Endothelial cell of umbilical vein (primary cell): Measurements from ENCODE around the gene PLPP7. TPM values are rescaled to one million over a fixed set of nuclear protein-coding genes. Genes with fewer than 3 reads are reported as not detected.

Experiments
- BruUV-seq: library from RNA; stranded (reverse); fragments of 400-500 nt; replicated peaks from 2 replicates; lab custom pipeline; 2021; lab: Mats Ljungman, UMichigan
- CTCF ChIA-PET: fragments of 300-600, 350-600 bp; sonication (Branson Sonifier 250); formaldehyde crosslinking; loops from one replicate; lab custom pipeline; 2021; ENCODE audit warnings: antibody characterized with exemption, inconsistent platforms; lab: Charles Lee
- POLR2A ChIA-PET: fragments of 300-600, 350-600 bp; sonication (Branson Sonifier 250); formaldehyde crosslinking; loops from one replicate; lab custom pipeline; 2021; ENCODE audit warnings: antibody characterized with exemption, inconsistent platforms; lab: Charles Lee
- DNase-seq: peaks from one replicate; pipeline ENCODE4 v3.0.0-alpha.2; 2011; ENCODE audit warnings: low read depth, low spot score
- FAIRE-seq: peaks from 2 replicates; lab custom pipeline; 2011; peaks lifted over from hg19 to GRCh38; lab: Jason Lieb, UNC
- H2AFZ ChIP-seq: 2 replicates; pipeline ENCODE4 v1.6.0; 2012; ENCODE audit warnings: low read depth, low read length, control low read depth, inconsistent platforms
- H3K27ac ChIP-seq: 2 replicates; pipeline ENCODE4 v1.5.1; 2011; ENCODE audit warnings: low read depth, mild to moderate bottlenecking, control low read depth, low read length, moderate library complexity; ENCODE audit not compliant: insufficient read depth
- H3K27me3 ChIP-seq, 2 experiments: 2 replicates each; pipeline versions ENCODE4 v1.6.0 to v1.6.1; 2011; ENCODE audit warnings: low read length in 2 of 2, mixed read lengths in 1 of 2; ENCODE audit not compliant: control insufficient read depth in 2 of 2, insufficient read depth in 2 of 2
- H3K36me3 ChIP-seq, 2 experiments: 2 replicates in 1 of 2; 3 replicates in 1 of 2; pipeline ENCODE4 v1.5.1; 2011; ENCODE audit warnings: low read length in 2 of 2, mild to moderate bottlenecking in 1 of 2, moderate library complexity in 1 of 2; ENCODE audit not compliant: control insufficient read depth in 2 of 2, insufficient read depth in 2 of 2; ENCODE audit errors: extremely low read depth in 1 of 2
- H3K4me1 ChIP-seq: 3 replicates; pipeline ENCODE4 v1.5.1; 2011; ENCODE audit warnings: mild to moderate bottlenecking, low read length; ENCODE audit not compliant: control insufficient read depth, insufficient read depth; ENCODE audit errors: extremely low read depth
- H3K4me2 ChIP-seq: 2 replicates; pipeline ENCODE4 v1.6.1; 2011; ENCODE audit warnings: low read length, control low read depth, mixed read lengths; ENCODE audit not compliant: insufficient read depth
- H3K4me3 ChIP-seq, 3 experiments: fragments of 200-600 bp in 1 of 3; sonication (generic), shearing (Covaris generic) in 1 of 3; replicated peaks in 1 of 3; 2 replicates each; pipeline ENCODE4 v1.5.1; 2011 to 2016; ENCODE audit warnings: control low read depth in 3 of 3, low read length in 3 of 3, mild to moderate bottlenecking in 2 of 3, inconsistent platforms in 1 of 3, low read depth in 1 of 3, moderate library complexity in 1 of 3; ENCODE audit not compliant: insufficient read depth in 1 of 3
- H3K79me2 ChIP-seq: 2 replicates; pipeline ENCODE4 v1.6.0; 2012; ENCODE audit warnings: low read length, inconsistent platforms; ENCODE audit not compliant: control insufficient read depth, insufficient read depth
- H3K9ac ChIP-seq: replicated peaks from 2 replicates; pipeline ENCODE3; 2011; ENCODE audit warnings: low read length, control low read depth; ENCODE audit not compliant: insufficient read depth; ENCODE audit errors: extremely low read depth
- H3K9me1 ChIP-seq: replicated peaks from 3 replicates; pipeline ENCODE4 v1.6.0; 2011; ENCODE audit warnings: mild to moderate bottlenecking, low read length; ENCODE audit not compliant: control insufficient read depth, insufficient read depth; ENCODE audit errors: extremely low read depth
- H3K9me3 ChIP-seq: replicated peaks from 2 replicates; pipeline ENCODE4 v1.5.1; 2012; ENCODE audit warnings: low read length, inconsistent platforms; ENCODE audit not compliant: control insufficient read depth, insufficient read depth
- H4K20me1 ChIP-seq: replicated peaks from 2 replicates; pipeline ENCODE3; 2011; ENCODE audit warnings: mild to moderate bottlenecking, low read length; ENCODE audit not compliant: control insufficient read depth, insufficient read depth; ENCODE audit errors: extremely low read depth
- EZH2 ChIP-seq: IDR thresholded peaks from 2 replicates; pipeline ENCODE4 v1.6.1; 2012; ENCODE audit warnings: borderline replicate concordance, low read depth, mild to moderate bottlenecking, moderate library complexity, low read length, inconsistent platforms; ENCODE audit not compliant: severe bottlenecking
- FOS ChIP-seq: IDR thresholded peaks from 2 replicates; pipeline ENCODE4 v1.6.1; 2011; ENCODE audit warnings: mild to moderate bottlenecking, low read length, moderate library complexity, borderline replicate concordance; ENCODE audit not compliant: insufficient read depth
- GATA2 ChIP-seq: IDR thresholded peaks from 2 replicates; pipeline ENCODE4 v1.7.0; 2011; ENCODE audit warnings: low read depth, mild to moderate bottlenecking, moderate library complexity, mixed read lengths, low read length; ENCODE audit not compliant: insufficient read length, insufficient read depth
- JUN ChIP-seq: IDR thresholded peaks from 2 replicates; pipeline ENCODE4 v1.6.1; 2011; ENCODE audit warnings: borderline replicate concordance, low read depth; ENCODE audit not compliant: insufficient read length, insufficient read depth
- MYC ChIP-seq: IDR thresholded peaks from one replicate; pipeline ENCODE4 v1.6.1; 2011; ENCODE audit warnings: mild to moderate bottlenecking, low read depth, low read length
- POLR2A ChIP-seq: IDR thresholded peaks from 2 replicates; pipeline ENCODE4 v1.6.1; 2012; ENCODE audit warnings: low read depth, mild to moderate bottlenecking, control low read depth, low read length
- POLR2AphosphoS5 ChIP-seq: IDR thresholded peaks from 2 replicates; pipeline ENCODE4 v1.6.1; 2012; ENCODE audit warnings: low read depth, mild to moderate bottlenecking, control low read depth, low read length, moderate library complexity; ENCODE audit not compliant: insufficient read depth
- dilution Hi-C: fragments of 300-500 bp; cut with MboI; formaldehyde crosslinking; loops from one replicate; pipeline ENCODE4 v1.15.0; 2019; ENCODE audit warnings: low sequenced_read_pairs; ENCODE audit not compliant: extremely low pct_ligation_motif_present
- intact Hi-C: fragments of 100-400 bp; cut with micrococcal nuclease; formaldehyde crosslinking; loops from one replicate; pipeline ENCODE4 v1.10.0; 2022
- polyA plus RNA-seq, 4 experiments: library from polyadenylated mRNA; depleted of rRNA in 3 of 4; stranded (reverse) in 3 of 4; unstranded in 1 of 4; fragments of >200 nt; gene quantifications; 2 replicates each; pipeline versions ENCODE4 v1.2.1 to v1.2.3, GENCODE V29; 2011 to 2012; ENCODE audit warnings: missing spikeins in 1 of 4
- total RNA-seq: library from RNA; stranded (reverse); gene quantifications from 2 replicates; pipeline ENCODE4 v1.2.3, GENCODE V29; 2021
- TF ChIP-seq, protein P1 (sequence below): IDR thresholded peaks from 2 replicates; pipeline ENCODE4 v1.6.1; 2011; ENCODE audit not compliant: insufficient read depth, insufficient read length
- TF ChIP-seq, protein P2 (sequence below), 2 donors: IDR thresholded peaks; 1 replicate in 1 of 2; 2 replicates in 1 of 2; pipeline ENCODE4 v1.5.1; 2011; ENCODE audit warnings: low read length in 2 of 2, mild to moderate bottlenecking in 2 of 2, moderate library complexity in 2 of 2, control low read depth in 1 of 2, inconsistent platforms in 1 of 2, low read depth in 1 of 2; ENCODE audit not compliant: insufficient read depth in 1 of 2; ENCODE audit errors: extremely low read depth in 1 of 2

The PLPP7 gene
- total and polyA plus RNA-seq, 2 donors (not counting 3 experiments of a cell fraction or from before 2014, with no cell fraction given): 2.1 to 2.7 TPM

- FAIRE-seq (no peak), DNase-seq (no peak)
- dilution Hi-C loops: no loop called here
- Histone ChIP-seq H3K4me1 (peaks cover 7% of the 10 kb centered on the region), H3K4me3 (no peak overlapping the region), H3K9me1 (no peaks in the 10 kb centered on the region), H3K79me2 (no peaks in the 10 kb centered on the region), H3K36me3 (peaks cover 0 to 13% of the 10 kb centered on the region in 2 experiments), H3K9me3 (no peaks in the 10 kb centered on the region), H3K27ac (no peak overlapping the region), H3K27me3 (no peaks in the 10 kb centered on the region), H3K4me2 (no peak overlapping the region), H2AFZ (no peak overlapping the region), H4K20me1 (no peaks in the 10 kb centered on the region), H3K9ac (no peak overlapping the region)
- TF ChIP-seq EZH2 (no peak), POLR2AphosphoS5 (no peak), MYC (no peak), GATA2 (no peak), POLR2A (no peak), FOS (no peak), JUN (no peak)
- TF ChIP-seq, protein P1, sequence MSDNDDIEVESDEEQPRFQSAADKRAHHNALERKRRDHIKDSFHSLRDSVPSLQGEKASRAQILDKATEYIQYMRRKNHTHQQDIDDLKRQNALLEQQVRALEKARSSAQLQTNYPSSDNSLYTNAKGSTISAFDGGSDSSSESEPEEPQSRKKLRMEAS: no peak
- TF ChIP-seq, protein P2, sequence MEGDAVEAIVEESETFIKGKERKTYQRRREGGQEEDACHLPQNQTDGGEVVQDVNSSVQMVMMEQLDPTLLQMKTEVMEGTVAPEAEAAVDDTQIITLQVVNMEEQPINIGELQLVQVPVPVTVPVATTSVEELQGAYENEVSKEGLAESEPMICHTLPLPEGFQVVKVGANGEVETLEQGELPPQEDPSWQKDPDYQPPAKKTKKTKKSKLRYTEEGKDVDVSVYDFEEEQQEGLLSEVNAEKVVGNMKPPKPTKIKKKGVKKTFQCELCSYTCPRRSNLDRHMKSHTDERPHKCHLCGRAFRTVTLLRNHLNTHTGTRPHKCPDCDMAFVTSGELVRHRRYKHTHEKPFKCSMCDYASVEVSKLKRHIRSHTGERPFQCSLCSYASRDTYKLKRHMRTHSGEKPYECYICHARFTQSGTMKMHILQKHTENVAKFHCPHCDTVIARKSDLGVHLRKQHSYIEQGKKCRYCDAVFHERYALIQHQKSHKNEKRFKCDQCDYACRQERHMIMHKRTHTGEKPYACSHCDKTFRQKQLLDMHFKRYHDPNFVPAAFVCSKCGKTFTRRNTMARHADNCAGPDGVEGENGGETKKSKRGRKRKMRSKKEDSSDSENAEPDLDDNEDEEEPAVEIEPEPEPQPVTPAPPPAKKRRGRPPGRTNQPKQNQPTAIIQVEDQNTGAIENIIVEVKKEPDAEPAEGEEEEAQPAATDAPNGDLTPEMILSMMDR (IDR thresholded peaks at IDR 0.05; ENCODE audit: extremely low read depth in 1 of 2, insufficient read depth in 1 of 2, low read depth in 1 of 2, low read length in 2 of 2): no peak
- ChIA-PET POLR2A (no interaction called here), CTCF (interaction anchor here (1.3 to 1.7 kb wide), 2 partner anchors 18 to 82 kb away, joined by 4 to 7 read pairs; no protein-coding TSS in a partner anchor)
- intact Hi-C loops: loop anchor here (5.0 kb wide), 1 partner anchor 37 kb away; no protein-coding TSS in a partner anchor
- BruUV-seq: no TSS peak
Measured at GRCh38 chr9:131254626-131255025, 34.9 kb upstream of the PLPP7 start.
